HepG2 (cell line): Measurements from ENCODE around the gene CASKIN1. TPM values are rescaled to one million over a fixed set of nuclear protein-coding genes. Genes with fewer than 3 reads are reported as not detected.
A peak's percentile ranks its signal among the peaks of the same experiment; 100 is the strongest.

ENCODE experiments used
- BCL6 ChIP-seq: IDR thresholded peaks from 2 replicates; pipeline ENCODE4 v1.6.1; 2016; ENCODE audit warnings: missing genetic modification reagents, missing compliant biosample characterization
- CBX5 ChIP-seq: sonication (generic); formaldehyde crosslinking; IDR thresholded peaks from 2 replicates; pipeline ENCODE4 v1.4.0; 2020; ENCODE audit warnings: missing genetic modification reagents, borderline replicate concordance
- DR1 ChIP-seq: sonication (generic); formaldehyde crosslinking; IDR thresholded peaks from 2 replicates; pipeline ENCODE4 v1.8.0; 2021; ENCODE audit warnings: mild to moderate bottlenecking, missing genetic modification reagents, inconsistent platforms
- FOXJ3 ChIP-seq: sonication (generic); formaldehyde crosslinking; IDR thresholded peaks from 2 replicates; pipeline ENCODE4 v1.4.0; 2020; ENCODE audit warnings: missing genetic modification reagents, mild to moderate bottlenecking, borderline replicate concordance
- FOXP1 ChIP-seq, 2 experiments: fragments of 450-650 bp in 1 of 2; IDR thresholded peaks; 2 replicates each; pipeline ENCODE4 v1.6.1; 2017 to 2018; ENCODE audit warnings: antibody characterized with exemption in 1 of 2
- KDM1A ChIP-seq: IDR thresholded peaks from 2 replicates; pipeline ENCODE4 v1.6.1; 2016; ENCODE audit warnings: missing compliant biosample characterization
- KMT2B ChIP-seq: IDR thresholded peaks from 2 replicates; pipeline ENCODE4 v1.6.1; 2016; ENCODE audit warnings: missing genetic modification reagents, missing compliant biosample characterization
- NFIB ChIP-seq: sonication (generic); formaldehyde crosslinking; IDR thresholded peaks from 2 replicates; pipeline ENCODE4 v1.9.0; 2021; ENCODE audit warnings: missing genetic modification reagents, mild to moderate bottlenecking, borderline replicate concordance
- NFIC ChIP-seq: IDR thresholded peaks from 2 replicates; pipeline ENCODE4 v1.6.1; 2012; ENCODE audit warnings: mild to moderate bottlenecking, low read length, inconsistent platforms
- NFKB2 ChIP-seq: sonication (generic); formaldehyde crosslinking; IDR thresholded peaks from 2 replicates; pipeline ENCODE4 v1.4.0; 2020; ENCODE audit warnings: missing genetic modification reagents, borderline replicate concordance
- PCBP1 ChIP-seq: fragments of 200-400 bp; formaldehyde crosslinking; IDR thresholded peaks from 2 replicates; pipeline ENCODE4 v1.6.1; 2017; ENCODE audit warnings: mild to moderate bottlenecking, low read depth, low read length, borderline replicate concordance
- POLR2AphosphoS5 ChIP-seq: IDR thresholded peaks from 2 replicates; pipeline ENCODE4 v1.6.1; 2012; ENCODE audit warnings: low read depth, low read length
- RARA ChIP-seq: IDR thresholded peaks from 2 replicates; pipeline ENCODE4 v1.6.1; 2016; ENCODE audit warnings: missing genetic modification reagents, missing compliant biosample characterization
- RBM39 ChIP-seq: fragments of 200-400 bp; formaldehyde crosslinking; IDR thresholded peaks from one replicate; pipeline ENCODE4 v1.6.1; 2018; ENCODE audit warnings: antibody characterized with exemption, mild to moderate bottlenecking, low read depth, low read length; ENCODE audit not compliant: poor library complexity, severe bottlenecking
- RFXANK ChIP-seq: IDR thresholded peaks from 2 replicates; pipeline ENCODE4 v1.6.1; 2016
- SP2 ChIP-seq: sonication (generic); formaldehyde crosslinking; IDR thresholded peaks from 2 replicates; pipeline ENCODE4 v1.5.1; 2020; ENCODE audit warnings: mild to moderate bottlenecking, missing genetic modification reagents
- SP4 ChIP-seq: sonication (generic); formaldehyde crosslinking; IDR thresholded peaks from 2 replicates; pipeline ENCODE4 v1.8.1; 2023; ENCODE audit warnings: mild to moderate bottlenecking, missing genetic modification reagents
- TEAD3 ChIP-seq: optimal IDR thresholded peaks from 2 replicates; pipeline ENCODE3; 2016; ENCODE audit warnings: borderline replicate concordance
- YEATS2 ChIP-seq: sonication (generic); formaldehyde crosslinking; IDR thresholded peaks from 2 replicates; pipeline ENCODE4 v1.4.0; 2020; ENCODE audit warnings: missing genetic modification reagents, borderline replicate concordance
- ZBTB42 ChIP-seq: sonication (generic); formaldehyde crosslinking; IDR thresholded peaks from 2 replicates; pipeline ENCODE4 v1.5.0; 2020; ENCODE audit warnings: mild to moderate bottlenecking, missing genetic modification reagents
- ZKSCAN8 ChIP-seq: IDR thresholded peaks from 2 replicates; pipeline ENCODE4 v1.6.1; 2016; ENCODE audit warnings: borderline replicate concordance, missing genetic modification reagents, missing compliant biosample characterization
- ZMYM3 ChIP-seq: sonication (generic); formaldehyde crosslinking; IDR thresholded peaks from 2 replicates; pipeline ENCODE4 v1.5.1; 2020; ENCODE audit warnings: mild to moderate bottlenecking, missing genetic modification reagents
- ZNF20 ChIP-seq: sonication (generic); formaldehyde crosslinking; IDR thresholded peaks from 2 replicates; pipeline ENCODE4 v1.4.0; 2020; ENCODE audit warnings: mild to moderate bottlenecking, moderate library complexity, missing genetic modification reagents
- ZSCAN25 ChIP-seq: sonication (generic); formaldehyde crosslinking; IDR thresholded peaks from 2 replicates; pipeline ENCODE4 v1.8.0; 2022; ENCODE audit warnings: mild to moderate bottlenecking, missing genetic modification reagents
- polyA plus RNA-seq, 8 experiments: library from polyadenylated mRNA; depleted of rRNA in 3 of 8; stranded (reverse) in 7 of 8; unstranded in 1 of 8; fragments of >200 nt; fragmentation: Illumina TruSeq in 4 of 8; extraction: Trizol in 4 of 8; gene quantifications; 2 replicates each; pipeline versions ENCODE4 v1.2.1 to v1.2.3, GENCODE V29; 2011 to 2016; ENCODE audit warnings: low read depth in 4 of 8, missing spikeins in 1 of 8, mixed read lengths in 1 of 8; ENCODE audit not compliant: insufficient read depth in 1 of 8
- total RNA-seq, 5 experiments: library from RNA; depleted of rRNA; stranded (reverse); fragments of >200 nt; fragmentation: Illumina TruSeq; extraction: Trizol; gene quantifications; 2 replicates each; pipeline ENCODE4 v1.2.3, GENCODE V29; 2016; ENCODE audit warnings: low read depth in 1 of 5
- TF ChIP-seq, protein P1 (sequence below): sonication (generic); formaldehyde crosslinking; conservative IDR thresholded peaks from 2 replicates; pipeline ENCODE4 v1.4.0; 2020; ENCODE audit warnings: missing genetic modification reagents
- TF ChIP-seq, protein P2 (sequence below): sonication (generic); formaldehyde crosslinking; IDR thresholded peaks from 2 replicates; pipeline ENCODE4 v1.5.0; 2020; ENCODE audit warnings: missing genetic modification reagents
- TF ChIP-seq, protein P3 (sequence below): sonication (generic); formaldehyde crosslinking; IDR thresholded peaks from 2 replicates; pipeline ENCODE4 v1.9.0; 2022; ENCODE audit warnings: missing genetic modification reagents, mild to moderate bottlenecking, borderline replicate concordance

CASKIN1 gene
- total and polyA plus RNA-seq, 2 of the 13 experiments (the other 11 are each of a cell fraction or from before 2014, with no cell fraction given) = 1.2 to 2.2 TPM

DNA sequence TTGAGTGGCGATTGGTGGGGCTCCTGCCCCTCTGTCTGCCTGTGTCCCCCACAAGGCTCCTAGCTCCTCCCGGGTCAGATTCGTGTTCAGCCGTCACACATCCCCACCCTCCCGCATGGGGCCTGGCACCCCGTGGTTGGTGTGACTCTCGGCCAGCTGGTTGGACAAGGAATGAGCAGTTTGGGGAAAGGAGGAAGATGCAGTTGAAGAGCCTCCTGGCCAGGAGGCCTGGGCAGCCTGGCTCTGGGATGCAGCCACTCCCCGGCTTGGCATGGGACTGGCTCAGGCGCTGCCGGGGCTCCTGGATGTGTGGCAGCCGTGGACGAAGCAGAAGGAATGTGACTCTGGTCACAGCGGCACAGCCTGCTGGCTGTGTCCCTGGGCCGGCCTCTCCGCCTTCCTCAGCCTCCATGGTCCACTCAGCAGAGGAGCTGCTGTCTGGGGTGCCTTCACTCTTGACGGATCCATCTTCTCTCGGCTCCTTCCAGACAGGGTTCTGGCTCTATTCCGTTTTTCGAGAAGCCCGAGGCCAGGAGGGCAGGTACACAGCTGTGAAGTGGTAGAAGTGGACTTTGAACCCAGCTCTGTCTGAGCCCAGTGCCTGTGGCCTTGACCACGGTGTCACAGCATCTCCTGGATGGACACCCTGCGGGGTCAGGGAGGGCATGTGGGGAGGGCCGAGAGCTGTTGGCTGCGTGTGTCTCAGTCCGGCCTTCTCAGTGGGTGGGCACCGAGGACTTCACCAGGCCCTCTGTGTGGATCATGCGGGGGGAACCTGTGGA, 38.7 kb downstream of the CASKIN1 start (continued):
- peak; percentile 55; the same call in 1 of the 2 replicates for TF ChIP-seq ZKSCAN8
- no peak; the same call in 1 of the 2 replicates for TF ChIP-seq SP2 (CRISPR knock-in tag)
- TF ChIP-seq BCL6 (CRISPR knock-in tag) = peak; percentile 92
- peak; percentile 60; the same call in 1 of the 2 replicates for TF ChIP-seq KDM1A
- no peak for TF ChIP-seq DR1 (CRISPR knock-in tag)
- no peak for TF ChIP-seq RFXANK (CRISPR knock-in tag)
- peak; percentile 28; the same call in 1 of the 2 replicates for TF ChIP-seq NFKB2
- TF ChIP-seq TEAD3 (CRISPR knock-in tag) = peak; percentile 62
- peak; percentile 66; the same call in 1 of the 2 replicates for TF ChIP-seq ZMYM3 (CRISPR knock-in tag)
- TF ChIP-seq POLR2AphosphoS5 = peak; percentile 54; the same call in 1 of the 2 replicates
- TF ChIP-seq KMT2B = no peak; the same call in 1 of the 2 replicates
- peak; percentile 47 for TF ChIP-seq RBM39
- TF ChIP-seq RARA (CRISPR knock-in tag) = peak; percentile 100
- TF ChIP-seq YEATS2 (CRISPR knock-in tag) = no peak; the same call in 1 of the 2 replicates
- TF ChIP-seq, protein P1, sequence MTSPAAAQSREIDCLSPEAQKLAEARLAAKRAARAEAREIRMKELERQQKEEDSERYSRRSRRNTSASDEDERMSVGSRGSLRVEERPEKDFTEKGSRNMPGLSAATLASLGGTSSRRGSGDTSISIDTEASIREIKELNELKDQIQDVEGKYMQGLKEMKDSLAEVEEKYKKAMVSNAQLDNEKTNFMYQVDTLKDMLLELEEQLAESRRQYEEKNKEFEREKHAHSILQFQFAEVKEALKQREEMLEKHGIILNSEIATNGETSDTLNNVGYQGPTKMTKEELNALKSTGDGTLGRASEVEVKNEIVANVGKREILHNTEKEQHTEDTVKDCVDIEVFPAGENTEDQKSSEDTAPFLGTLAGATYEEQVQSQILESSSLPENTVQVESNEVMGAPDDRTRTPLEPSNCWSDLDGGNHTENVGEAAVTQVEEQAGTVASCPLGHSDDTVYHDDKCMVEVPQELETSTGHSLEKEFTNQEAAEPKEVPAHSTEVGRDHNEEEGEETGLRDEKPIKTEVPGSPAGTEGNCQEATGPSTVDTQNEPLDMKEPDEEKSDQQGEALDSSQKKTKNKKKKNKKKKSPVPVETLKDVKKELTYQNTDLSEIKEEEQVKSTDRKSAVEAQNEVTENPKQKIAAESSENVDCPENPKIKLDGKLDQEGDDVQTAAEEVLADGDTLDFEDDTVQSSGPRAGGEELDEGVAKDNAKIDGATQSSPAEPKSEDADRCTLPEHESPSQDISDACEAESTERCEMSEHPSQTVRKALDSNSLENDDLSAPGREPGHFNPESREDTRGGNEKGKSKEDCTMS (CRISPR knock-in tag) = no peak
- TF ChIP-seq ZBTB42 (CRISPR knock-in tag) = peak; percentile 61; the same call in 1 of the 2 replicates
- TF ChIP-seq, protein P2, sequence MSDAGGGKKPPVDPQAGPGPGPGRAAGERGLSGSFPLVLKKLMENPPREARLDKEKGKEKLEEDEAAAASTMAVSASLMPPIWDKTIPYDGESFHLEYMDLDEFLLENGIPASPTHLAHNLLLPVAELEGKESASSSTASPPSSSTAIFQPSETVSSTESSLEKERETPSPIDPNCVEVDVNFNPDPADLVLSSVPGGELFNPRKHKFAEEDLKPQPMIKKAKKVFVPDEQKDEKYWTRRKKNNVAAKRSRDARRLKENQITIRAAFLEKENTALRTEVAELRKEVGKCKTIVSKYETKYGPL (CRISPR knock-in tag) = no peak
- no peak for TF ChIP-seq NFIC
- peak; percentile 2; the same call in 1 of the 2 replicates for TF ChIP-seq PCBP1
- TF ChIP-seq FOXJ3 (CRISPR knock-in tag) = peak; percentile 43; the same call in 1 of the 2 replicates
- TF ChIP-seq NFIB (CRISPR knock-in tag) = no peak
- no peak for TF ChIP-seq FOXP1 (IDR thresholded peaks at IDR 0.05)
- peak; percentile 62 for TF ChIP-seq FOXP1 (CRISPR knock-in tag; IDR thresholded peaks at IDR 0.05)
- no peak for TF ChIP-seq ZNF20 (CRISPR knock-in tag)
- TF ChIP-seq SP4 = peak; percentile 59; the same call in 1 of the 2 replicates
- peak; percentile 50; the same call in 1 of the 2 replicates for TF ChIP-seq CBX5 (CRISPR knock-in tag)
- TF ChIP-seq, protein P3, sequence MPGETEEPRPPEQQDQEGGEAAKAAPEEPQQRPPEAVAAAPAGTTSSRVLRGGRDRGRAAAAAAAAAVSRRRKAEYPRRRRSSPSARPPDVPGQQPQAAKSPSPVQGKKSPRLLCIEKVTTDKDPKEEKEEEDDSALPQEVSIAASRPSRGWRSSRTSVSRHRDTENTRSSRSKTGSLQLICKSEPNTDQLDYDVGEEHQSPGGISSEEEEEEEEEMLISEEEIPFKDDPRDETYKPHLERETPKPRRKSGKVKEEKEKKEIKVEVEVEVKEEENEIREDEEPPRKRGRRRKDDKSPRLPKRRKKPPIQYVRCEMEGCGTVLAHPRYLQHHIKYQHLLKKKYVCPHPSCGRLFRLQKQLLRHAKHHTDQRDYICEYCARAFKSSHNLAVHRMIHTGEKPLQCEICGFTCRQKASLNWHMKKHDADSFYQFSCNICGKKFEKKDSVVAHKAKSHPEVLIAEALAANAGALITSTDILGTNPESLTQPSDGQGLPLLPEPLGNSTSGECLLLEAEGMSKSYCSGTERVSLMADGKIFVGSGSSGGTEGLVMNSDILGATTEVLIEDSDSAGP (CRISPR knock-in tag) = peak; percentile 54
- no peak for TF ChIP-seq ZSCAN25 (CRISPR knock-in tag)
